AG04449 (cell line): ENCODE data around the gene RAI1.

ENCODE experiments used
- CTCF ChIA-PET: fragments of 350-600 bp; formaldehyde crosslinking; extraction: SDS; loops from one replicate; lab custom pipeline; 2021; ENCODE audit warnings: antibody characterized with exemption; lab: Yijun Ruan, JAX
- POLR2A ChIA-PET: fragments of 400-600, 350-600 bp; formaldehyde crosslinking; extraction: SDS; loops from one replicate; lab custom pipeline; 2020; ENCODE audit warnings: antibody characterized with exemption, inconsistent platforms; lab: Yijun Ruan, JAX
- DNase-seq: peaks from one replicate; pipeline ENCODE4 v3.0.0-alpha.2; 2010; ENCODE audit warnings: low read depth, low spot score
- H3K4me3 ChIP-seq: 2 replicates; pipeline ENCODE4 v1.5.1; 2011; ENCODE audit warnings: low read depth, mild to moderate bottlenecking, control low read depth, low read length
- CTCF ChIP-seq: IDR thresholded peaks from one replicate; pipeline ENCODE4 v1.5.1; 2011; ENCODE audit warnings: mild to moderate bottlenecking, moderate library complexity, low read length, control low read depth, inconsistent platforms; ENCODE audit not compliant: insufficient read depth; ENCODE audit errors: missing control alignments

Gene RAI1

GRCh38 chr17:17789828-17790636 is 108.8 kb downstream of the RAI1 start:
- no peak overlapping the region for H3K4me3 ChIP-seq
- ChIA-PET POLR2A (no interaction called here), CTCF (interaction anchor here (0.6 to 2.5 kb wide), 3 partner anchors 16 to 137 kb away, joined by 3 to 7 read pairs (median 3); no protein-coding TSS in a partner anchor)
- DNase-seq, result no peak
- no peak for TF ChIP-seq CTCF

- no peak for DNase-seq
- POLR2A ChIA-PET, result no interaction called here
- CTCF ChIA-PET, result interaction anchor here (0.8 to 2.5 kb wide), 3 partner anchors 9 to 110 kb away, joined by 3 to 7 read pairs (median 3); no protein-coding TSS in a partner anchor
- TF ChIP-seq CTCF, result no peak
- no peak overlapping the region for H3K4me3 ChIP-seq
Measured at GRCh38 chr17:17790637-17791464, 109.6 kb downstream of the RAI1 start.

- DNase-seq, result no peak
- TF ChIP-seq CTCF, result no peak
- ChIA-PET CTCF (interaction anchor here (1.0 to 1.2 kb wide), 3 partner anchors 9 to 60 kb away, joined by 3 read pairs; no protein-coding TSS in a partner anchor), POLR2A (interaction anchor here (1.1 kb wide), 1 partner anchor 8 kb away, joined by 3 read pairs; no protein-coding TSS in a partner anchor)
- no peak overlapping the region for H3K4me3 ChIP-seq
Measured at GRCh38 chr17:17792037-17792550, 110.8 kb downstream of the RAI1 start.

GRCh38 chr17:17792551-17793377 is 111.5 kb downstream of the RAI1 start:
- no peak for TF ChIP-seq CTCF
- no peak overlapping the region for H3K4me3 ChIP-seq
- DNase-seq, result peak; percentile 33
- ChIA-PET CTCF (interaction anchor here (0.6 to 1.8 kb wide), 4 partner anchors 9 to 145 kb away, joined by 3 to 9 read pairs (median 3); no protein-coding TSS in a partner anchor), POLR2A (interaction anchor here (1.1 kb wide), 1 partner anchor 9 kb away, joined by 3 read pairs; no protein-coding TSS in a partner anchor)

- POLR2A ChIA-PET, result interaction anchor here (1.1 kb wide), 1 partner anchor 9 kb away, joined by 3 read pairs; no protein-coding TSS in a partner anchor
- H3K4me3 ChIP-seq, result no peak overlapping the region
- CTCF ChIA-PET, result interaction anchor here (0.6 to 2.2 kb wide), 3 partner anchors 15 to 146 kb away, joined by 3 to 9 read pairs (median 8); no protein-coding TSS in a partner anchor
- no peak for DNase-seq
- no peak for TF ChIP-seq CTCF
Measured at GRCh38 chr17:17793378-17794214, 112.3 kb downstream of the RAI1 start.
